A673 (cell line): Measurements from ENCODE around the gene SPATC1L.

Experiments
- EZH2 ChIP-seq: fragments of 200-600 bp; sonication (generic); IDR thresholded peaks from 2 replicates; pipeline ENCODE4 v1.6.1; 2017; ENCODE audit warnings: borderline replicate concordance, low read depth, mild to moderate bottlenecking, mixed read lengths, antibody characterized with exemption, low read length; ENCODE audit not compliant: poor library complexity, severe bottlenecking
- TF ChIP-seq, protein P1 (sequence below): fragments of 300-800, 200-600 bp; sonication (generic); conservative IDR thresholded peaks from 2 replicates; pipeline ENCODE4 v1.5.1; 2017; ENCODE audit warnings: low read depth, mild to moderate bottlenecking, antibody characterized with exemption, low read length, moderate library complexity, mixed read lengths

DNA sequence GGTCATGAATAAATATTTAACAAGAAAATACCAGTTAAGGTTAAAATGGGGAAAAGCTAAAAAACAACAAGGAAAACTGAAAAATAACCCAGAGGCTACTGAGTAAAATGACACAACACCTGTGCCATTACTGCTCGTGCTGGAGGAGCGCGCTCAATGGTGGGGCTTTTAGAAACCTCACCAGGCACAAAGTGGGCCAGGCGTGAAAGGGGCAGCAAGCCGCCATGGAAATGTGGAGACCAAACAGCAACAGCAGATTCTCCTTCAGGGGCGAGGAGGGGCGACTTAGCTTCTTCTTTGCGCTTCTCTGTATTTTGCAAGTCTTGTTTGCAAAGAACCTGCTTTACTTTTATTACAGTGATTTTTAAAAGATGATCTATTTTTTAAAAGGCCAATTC is 18.9 kb upstream of the SPATC1L start:
- TF ChIP-seq EZH2: no peak
- TF ChIP-seq, protein P1, sequence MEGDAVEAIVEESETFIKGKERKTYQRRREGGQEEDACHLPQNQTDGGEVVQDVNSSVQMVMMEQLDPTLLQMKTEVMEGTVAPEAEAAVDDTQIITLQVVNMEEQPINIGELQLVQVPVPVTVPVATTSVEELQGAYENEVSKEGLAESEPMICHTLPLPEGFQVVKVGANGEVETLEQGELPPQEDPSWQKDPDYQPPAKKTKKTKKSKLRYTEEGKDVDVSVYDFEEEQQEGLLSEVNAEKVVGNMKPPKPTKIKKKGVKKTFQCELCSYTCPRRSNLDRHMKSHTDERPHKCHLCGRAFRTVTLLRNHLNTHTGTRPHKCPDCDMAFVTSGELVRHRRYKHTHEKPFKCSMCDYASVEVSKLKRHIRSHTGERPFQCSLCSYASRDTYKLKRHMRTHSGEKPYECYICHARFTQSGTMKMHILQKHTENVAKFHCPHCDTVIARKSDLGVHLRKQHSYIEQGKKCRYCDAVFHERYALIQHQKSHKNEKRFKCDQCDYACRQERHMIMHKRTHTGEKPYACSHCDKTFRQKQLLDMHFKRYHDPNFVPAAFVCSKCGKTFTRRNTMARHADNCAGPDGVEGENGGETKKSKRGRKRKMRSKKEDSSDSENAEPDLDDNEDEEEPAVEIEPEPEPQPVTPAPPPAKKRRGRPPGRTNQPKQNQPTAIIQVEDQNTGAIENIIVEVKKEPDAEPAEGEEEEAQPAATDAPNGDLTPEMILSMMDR: no peak
